HCT116 (cell line): ENCODE data around the gene SNX3. TPM values are rescaled to one million over a fixed set of nuclear protein-coding genes. Genes with fewer than 3 reads are reported as not detected.

Source experiments
- ATAC-seq: fragments of 200-7000 bp; cut with Tn5 transposase; 2 replicates; pipeline ENCODE4 v1.9.1; 2020; ENCODE audit warnings: mild to moderate bottlenecking, moderate library complexity
- BruUV-seq: library from RNA; stranded (reverse); fragments of 400-500 nt; replicated peaks from 2 replicates; lab custom pipeline; 2021; lab: Mats Ljungman, UMichigan
- CTCF ChIA-PET: fragments of 300-600 bp; sonication (Branson Sonifier 250); formaldehyde crosslinking; loops from one replicate; lab custom pipeline; 2021; ENCODE audit warnings: antibody characterized with exemption; lab: Charles Lee
- POLR2A ChIA-PET: fragments of 300-600, 350-600 bp; sonication (Branson Sonifier 250); formaldehyde crosslinking; loops from one replicate; lab custom pipeline; 2021; ENCODE audit warnings: antibody characterized with exemption; lab: Charles Lee
- RAD21 ChIA-PET, 2 experiments: fragments of 300-600 bp; sonication (Branson Sonifier 250); formaldehyde crosslinking; loops; one replicate each; lab custom pipeline; 2023; ENCODE audit warnings: low total read pairs in 2 of 2; ENCODE audit not compliant: uncharacterized antibody in 2 of 2, unreplicated experiment in 2 of 2, low non-redundant PET in 1 of 2; lab: Charles Lee
- DNase-seq: peaks from one replicate; pipeline ENCODE4 v3.0.0-alpha.2; 2010; ENCODE audit warnings: low read depth, low spot score
- H2AFZ ChIP-seq: fragments of 200-600 bp; shearing (Covaris generic), sonication (generic); 2 replicates; pipeline ENCODE4 v1.6.1; 2017; ENCODE audit warnings: low read depth, mixed run types, mixed read lengths, antibody characterized with exemption, low read length; ENCODE audit not compliant: poor library complexity, severe bottlenecking
- H3K27ac ChIP-seq: 2 replicates; pipeline ENCODE4 v1.5.1; 2012; ENCODE audit warnings: low read depth, low read length
- H3K27me3 ChIP-seq: fragments of 200-600 bp; sonication (generic); 2 replicates; pipeline ENCODE4 v1.6.1; 2016; ENCODE audit warnings: mixed run types, low read length, mixed read lengths; ENCODE audit not compliant: insufficient read depth
- H3K36me3 ChIP-seq, 2 experiments: fragments of 200-500 bp in 1 of 2; fragments of 200-600 bp in 1 of 2; sonication (Bioruptor generic) in 1 of 2; sonication (generic) in 1 of 2; 2 replicates each; pipeline versions ENCODE4 v1.5.1 to v1.6.1; 2014 to 2016; ENCODE audit warnings: low read length in 2 of 2, inconsistent platforms in 1 of 2, mixed read lengths in 1 of 2, mixed run types in 1 of 2; ENCODE audit not compliant: insufficient read depth in 2 of 2, control insufficient read depth in 1 of 2
- H3K4me1 ChIP-seq, 2 experiments: fragments of 200-600 bp in 1 of 2; sonication (generic) in 1 of 2; 2 replicates each; pipeline versions ENCODE4 v1.5.1 to v1.6.1; 2012 to 2017; ENCODE audit warnings: low read length in 2 of 2, inconsistent platforms in 1 of 2, mild to moderate bottlenecking in 1 of 2, mixed read lengths in 1 of 2, mixed run types in 1 of 2, moderate library complexity in 1 of 2; ENCODE audit not compliant: insufficient read depth in 2 of 2, control insufficient read depth in 1 of 2
- H3K4me2 ChIP-seq: fragments of 200-600 bp; sonication (generic); 2 replicates; pipeline ENCODE4 v1.6.1; 2017; ENCODE audit warnings: mixed run types, low read length, mixed read lengths
- H3K4me3 ChIP-seq, 2 experiments: fragments of 200-600 bp in 1 of 2; sonication (generic) in 1 of 2; replicated peaks in 1 of 2; 2 replicates each; pipeline ENCODE4 v1.5.1; 2011 to 2016; ENCODE audit warnings: low read length in 2 of 2, control low read depth in 1 of 2, low read depth in 1 of 2, mild to moderate bottlenecking in 1 of 2, mixed read lengths in 1 of 2, mixed run types in 1 of 2
- H3K79me2 ChIP-seq: fragments of 200-600 bp; sonication (generic); 2 replicates; pipeline ENCODE4 v1.6.1; 2017; ENCODE audit warnings: mild to moderate bottlenecking, mixed run types, low read length, moderate library complexity, mixed read lengths; ENCODE audit not compliant: insufficient read depth
- H3K9ac ChIP-seq: fragments of 200-600 bp; sonication (generic); 2 replicates; pipeline ENCODE4 v1.6.1; 2016; ENCODE audit warnings: low read length, mixed read lengths
- H3K9me2 ChIP-seq: fragments of 200-600 bp; sonication (generic), shearing (Covaris generic); 2 replicates; pipeline ENCODE4 v1.6.1; 2017; ENCODE audit warnings: mixed run types, mild to moderate bottlenecking, moderate library complexity; ENCODE audit not compliant: insufficient read depth
- H3K9me3 ChIP-seq, 2 experiments: fragments of 200-500 bp in 1 of 2; fragments of 200-600 bp in 1 of 2; sonication (Bioruptor generic) in 1 of 2; sonication (generic) in 1 of 2; 2 replicates each; pipeline ENCODE4 v1.6.1; 2014 to 2017; ENCODE audit warnings: low read length in 2 of 2, mixed read lengths in 2 of 2, inconsistent platforms in 1 of 2, low read depth in 1 of 2, mild to moderate bottlenecking in 1 of 2, mixed run types in 1 of 2, moderate library complexity in 1 of 2; ENCODE audit not compliant: control insufficient read depth in 1 of 2, insufficient read depth in 1 of 2
- H4K20me1 ChIP-seq: fragments of 200-600 bp; sonication (generic), shearing (Covaris generic); 2 replicates; pipeline ENCODE4 v1.6.1; 2017; ENCODE audit warnings: mixed run types, mild to moderate bottlenecking, moderate library complexity; ENCODE audit not compliant: insufficient read depth
- CBX3 ChIP-seq: IDR thresholded peaks from 2 replicates; pipeline ENCODE4 v1.6.1; 2012; ENCODE audit warnings: low read depth
- ELF1 ChIP-seq: IDR thresholded peaks from 2 replicates; pipeline ENCODE4 v1.6.1; 2012; ENCODE audit warnings: low read depth, borderline replicate concordance
- MAX ChIP-seq: IDR thresholded peaks from 2 replicates; pipeline ENCODE4 v1.6.1; 2012
- POLR2A ChIP-seq: IDR thresholded peaks from 2 replicates; pipeline ENCODE4 v1.7.0; 2011; ENCODE audit warnings: borderline replicate concordance; ENCODE audit not compliant: insufficient read depth, insufficient read length; ENCODE audit errors: extremely low read depth
- SP1 ChIP-seq: IDR thresholded peaks from 2 replicates; pipeline ENCODE4 v1.6.1; 2012; ENCODE audit warnings: low read depth
- TCF7L2 ChIP-seq: IDR thresholded peaks from 2 replicates; pipeline ENCODE4 v1.7.0; 2011; ENCODE audit warnings: borderline replicate concordance, inconsistent platforms; ENCODE audit not compliant: insufficient read depth, insufficient read length; ENCODE audit errors: extremely low read depth
- ZFX ChIP-seq: fragments of 450-650 bp; IDR thresholded peaks from 2 replicates; pipeline ENCODE4 v1.6.1; 2017
- intact Hi-C: fragments of 100-400 bp; cut with micrococcal nuclease; formaldehyde crosslinking; loops from 2 replicates; pipeline ENCODE4 v1.10.0; 2022
- total RNA-seq: library from RNA; stranded (reverse); gene quantifications from one replicate; pipeline ENCODE4 v1.2.1, GENCODE V29; 2021; ENCODE audit not compliant: unreplicated experiment
- TF ChIP-seq, protein P1 (sequence below): IDR thresholded peaks from 2 replicates; pipeline ENCODE4 v1.6.1; 2011; ENCODE audit warnings: mild to moderate bottlenecking, low read length, moderate library complexity; ENCODE audit not compliant: insufficient replicate concordance; ENCODE audit errors: extremely low read depth
- TF ChIP-seq, protein P2 (sequence below), 3 experiments: fragments of 200-600 bp in 1 of 3; sonication (generic) in 1 of 3; IDR thresholded peaks in 2 of 3; conservative IDR thresholded peaks in 1 of 3; 2 replicates each; pipeline ENCODE4 v1.5.1; 2012 to 2017; ENCODE audit warnings: low read depth in 2 of 3, low read length in 2 of 3, antibody characterized with exemption in 1 of 3, borderline replicate concordance in 1 of 3, control low read depth in 1 of 3, mild to moderate bottlenecking in 1 of 3, mixed read lengths in 1 of 3, mixed run types in 1 of 3, moderate library complexity in 1 of 3; ENCODE audit not compliant: insufficient read depth in 1 of 3
- TF ChIP-seq, protein P3 (sequence below): IDR thresholded peaks from 2 replicates; pipeline ENCODE4 v1.6.1; 2012

The SNX3 gene
- total RNA-seq, 1 experiment from 2014 or later = 111 TPM

DNA sequence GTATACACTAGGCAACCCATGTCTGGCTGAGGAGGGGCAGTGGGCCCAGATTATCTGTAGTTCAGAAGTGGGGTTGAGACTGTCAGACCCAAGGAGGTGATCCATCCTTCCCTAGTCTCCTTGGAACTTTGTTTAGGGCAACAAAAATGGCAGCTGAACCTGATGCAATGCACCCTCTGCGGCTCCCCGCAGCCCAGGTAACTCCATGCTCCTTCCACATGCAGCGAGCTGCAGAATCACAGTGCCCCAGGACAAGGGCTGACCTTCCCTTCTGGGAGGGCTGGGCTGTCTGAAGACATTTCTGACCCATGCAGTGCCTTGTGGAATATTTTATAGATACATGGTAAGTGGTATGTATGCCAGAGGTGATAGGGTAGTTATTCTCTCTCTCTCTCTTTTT is 65.6 kb downstream of the SNX3 start:
- no peak overlapping the region for H3K4me3 ChIP-seq
- no peaks in the 10 kb centered on the region for H3K79me2 ChIP-seq
- no TSS peak for BruUV-seq
- H3K27ac ChIP-seq = no peak overlapping the region
- no peaks in the 10 kb centered on the region for H3K27me3 ChIP-seq
- TF ChIP-seq CBX3 (no peak), POLR2A (no peak), MAX (no peak), SP1 (no peak), TCF7L2 (no peak), ZFX (no peak), ELF1 (no peak)
- TF ChIP-seq, protein P1, sequence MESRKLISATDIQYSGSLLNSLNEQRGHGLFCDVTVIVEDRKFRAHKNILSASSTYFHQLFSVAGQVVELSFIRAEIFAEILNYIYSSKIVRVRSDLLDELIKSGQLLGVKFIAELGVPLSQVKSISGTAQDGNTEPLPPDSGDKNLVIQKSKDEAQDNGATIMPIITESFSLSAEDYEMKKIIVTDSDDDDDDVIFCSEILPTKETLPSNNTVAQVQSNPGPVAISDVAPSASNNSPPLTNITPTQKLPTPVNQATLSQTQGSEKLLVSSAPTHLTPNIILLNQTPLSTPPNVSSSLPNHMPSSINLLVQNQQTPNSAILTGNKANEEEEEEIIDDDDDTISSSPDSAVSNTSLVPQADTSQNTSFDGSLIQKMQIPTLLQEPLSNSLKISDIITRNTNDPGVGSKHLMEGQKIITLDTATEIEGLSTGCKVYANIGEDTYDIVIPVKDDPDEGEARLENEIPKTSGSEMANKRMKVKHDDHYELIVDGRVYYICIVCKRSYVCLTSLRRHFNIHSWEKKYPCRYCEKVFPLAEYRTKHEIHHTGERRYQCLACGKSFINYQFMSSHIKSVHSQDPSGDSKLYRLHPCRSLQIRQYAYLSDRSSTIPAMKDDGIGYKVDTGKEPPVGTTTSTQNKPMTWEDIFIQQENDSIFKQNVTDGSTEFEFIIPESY = no peak
- TF ChIP-seq, protein P2, sequence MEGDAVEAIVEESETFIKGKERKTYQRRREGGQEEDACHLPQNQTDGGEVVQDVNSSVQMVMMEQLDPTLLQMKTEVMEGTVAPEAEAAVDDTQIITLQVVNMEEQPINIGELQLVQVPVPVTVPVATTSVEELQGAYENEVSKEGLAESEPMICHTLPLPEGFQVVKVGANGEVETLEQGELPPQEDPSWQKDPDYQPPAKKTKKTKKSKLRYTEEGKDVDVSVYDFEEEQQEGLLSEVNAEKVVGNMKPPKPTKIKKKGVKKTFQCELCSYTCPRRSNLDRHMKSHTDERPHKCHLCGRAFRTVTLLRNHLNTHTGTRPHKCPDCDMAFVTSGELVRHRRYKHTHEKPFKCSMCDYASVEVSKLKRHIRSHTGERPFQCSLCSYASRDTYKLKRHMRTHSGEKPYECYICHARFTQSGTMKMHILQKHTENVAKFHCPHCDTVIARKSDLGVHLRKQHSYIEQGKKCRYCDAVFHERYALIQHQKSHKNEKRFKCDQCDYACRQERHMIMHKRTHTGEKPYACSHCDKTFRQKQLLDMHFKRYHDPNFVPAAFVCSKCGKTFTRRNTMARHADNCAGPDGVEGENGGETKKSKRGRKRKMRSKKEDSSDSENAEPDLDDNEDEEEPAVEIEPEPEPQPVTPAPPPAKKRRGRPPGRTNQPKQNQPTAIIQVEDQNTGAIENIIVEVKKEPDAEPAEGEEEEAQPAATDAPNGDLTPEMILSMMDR (IDR thresholded peaks at IDR 0.05 in 2 of 3, conservative IDR thresholded peaks at IDR 0.05 in 1 of 3; ENCODE audit: borderline replicate concordance in 1 of 3, insufficient read depth in 1 of 3, low read depth in 2 of 3, low read length in 2 of 3) = no peak
- TF ChIP-seq, protein P3, sequence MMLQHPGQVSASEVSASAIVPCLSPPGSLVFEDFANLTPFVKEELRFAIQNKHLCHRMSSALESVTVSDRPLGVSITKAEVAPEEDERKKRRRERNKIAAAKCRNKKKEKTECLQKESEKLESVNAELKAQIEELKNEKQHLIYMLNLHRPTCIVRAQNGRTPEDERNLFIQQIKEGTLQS = no peak
- RAD21 ChIA-PET = no interaction called here
- no peak overlapping the region for H2AFZ ChIP-seq
- no peaks in the 10 kb centered on the region for H4K20me1 ChIP-seq
- ATAC-seq = no peak
- no peak for DNase-seq
- H3K4me1 ChIP-seq = no peaks in the 10 kb centered on the region; a peak in 1 of 4 replicates
- POLR2A ChIA-PET = no interaction called here
- no peaks in the 10 kb centered on the region for H3K36me3 ChIP-seq
- H3K9ac ChIP-seq = no peak overlapping the region
- no peak overlapping the region for H3K4me2 ChIP-seq
- CTCF ChIA-PET = no interaction called here
- H3K9me2 ChIP-seq = no peaks in the 10 kb centered on the region
- intact Hi-C loops = no loop called here
- no peaks in the 10 kb centered on the region for H3K9me3 ChIP-seq
